Vagina (tissue), 2 donors: Measurements from ENCODE around the gene PPP1R3A.

ENCODE experiments used
- POLR2A ChIP-seq, 2 donors: fragments of 450-650 bp; IDR thresholded peaks; one replicate each; pipeline ENCODE4 v1.6.1; 2017; ENCODE audit warnings: antibody characterized with exemption in 2 of 2, mild to moderate bottlenecking in 2 of 2, moderate library complexity in 2 of 2
- POLR2AphosphoS5 ChIP-seq, 2 donors: sonication (generic); formaldehyde crosslinking; IDR thresholded peaks; one replicate each; pipeline ENCODE4 v1.9.0; 2017; ENCODE audit warnings: antibody characterized with exemption in 2 of 2, mild to moderate bottlenecking in 2 of 2, low read depth in 1 of 2; ENCODE audit not compliant: insufficient read depth in 1 of 2
- TF ChIP-seq, protein P1 (sequence below), 3 experiments: fragments of 450-650 bp in 2 of 3; fragments of 200-600 bp in 1 of 3; sonication (generic) in 1 of 3; IDR thresholded peaks; one replicate each; pipeline ENCODE4 v1.5.1; 2017 to 2019; ENCODE audit warnings: antibody characterized with exemption in 3 of 3, mild to moderate bottlenecking in 2 of 3, moderate library complexity in 2 of 3

DNA sequence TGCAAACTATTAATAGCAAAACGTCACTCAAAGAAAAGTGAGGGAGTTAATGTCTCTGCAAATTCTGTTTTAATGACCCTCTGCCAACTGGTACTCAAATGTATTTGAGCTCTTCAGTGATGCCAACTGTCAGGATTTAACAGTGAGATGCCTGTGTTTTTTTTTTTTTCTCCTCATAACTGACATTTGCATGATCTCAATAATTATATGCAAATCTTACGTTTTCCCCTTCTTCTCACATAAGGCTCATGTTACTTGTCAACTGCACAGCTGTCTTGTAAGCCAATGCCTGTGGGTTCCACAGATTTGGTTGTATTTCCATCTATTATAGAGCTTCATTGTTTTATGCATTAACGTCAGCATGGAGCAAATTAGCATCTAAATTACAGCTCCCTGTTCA, 38.2 kb downstream of the PPP1R3A start:
- TF ChIP-seq, protein P1, sequence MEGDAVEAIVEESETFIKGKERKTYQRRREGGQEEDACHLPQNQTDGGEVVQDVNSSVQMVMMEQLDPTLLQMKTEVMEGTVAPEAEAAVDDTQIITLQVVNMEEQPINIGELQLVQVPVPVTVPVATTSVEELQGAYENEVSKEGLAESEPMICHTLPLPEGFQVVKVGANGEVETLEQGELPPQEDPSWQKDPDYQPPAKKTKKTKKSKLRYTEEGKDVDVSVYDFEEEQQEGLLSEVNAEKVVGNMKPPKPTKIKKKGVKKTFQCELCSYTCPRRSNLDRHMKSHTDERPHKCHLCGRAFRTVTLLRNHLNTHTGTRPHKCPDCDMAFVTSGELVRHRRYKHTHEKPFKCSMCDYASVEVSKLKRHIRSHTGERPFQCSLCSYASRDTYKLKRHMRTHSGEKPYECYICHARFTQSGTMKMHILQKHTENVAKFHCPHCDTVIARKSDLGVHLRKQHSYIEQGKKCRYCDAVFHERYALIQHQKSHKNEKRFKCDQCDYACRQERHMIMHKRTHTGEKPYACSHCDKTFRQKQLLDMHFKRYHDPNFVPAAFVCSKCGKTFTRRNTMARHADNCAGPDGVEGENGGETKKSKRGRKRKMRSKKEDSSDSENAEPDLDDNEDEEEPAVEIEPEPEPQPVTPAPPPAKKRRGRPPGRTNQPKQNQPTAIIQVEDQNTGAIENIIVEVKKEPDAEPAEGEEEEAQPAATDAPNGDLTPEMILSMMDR (IDR thresholded peaks at IDR 0.05): no peak
- no peak for TF ChIP-seq POLR2AphosphoS5 (IDR thresholded peaks at IDR 0.05; ENCODE audit: insufficient read depth in 1 of 2, low read depth in 1 of 2)
- TF ChIP-seq POLR2A (IDR thresholded peaks at IDR 0.05): no peak
